Measurements from ENCODE around the gene FOXP1.

DNA sequence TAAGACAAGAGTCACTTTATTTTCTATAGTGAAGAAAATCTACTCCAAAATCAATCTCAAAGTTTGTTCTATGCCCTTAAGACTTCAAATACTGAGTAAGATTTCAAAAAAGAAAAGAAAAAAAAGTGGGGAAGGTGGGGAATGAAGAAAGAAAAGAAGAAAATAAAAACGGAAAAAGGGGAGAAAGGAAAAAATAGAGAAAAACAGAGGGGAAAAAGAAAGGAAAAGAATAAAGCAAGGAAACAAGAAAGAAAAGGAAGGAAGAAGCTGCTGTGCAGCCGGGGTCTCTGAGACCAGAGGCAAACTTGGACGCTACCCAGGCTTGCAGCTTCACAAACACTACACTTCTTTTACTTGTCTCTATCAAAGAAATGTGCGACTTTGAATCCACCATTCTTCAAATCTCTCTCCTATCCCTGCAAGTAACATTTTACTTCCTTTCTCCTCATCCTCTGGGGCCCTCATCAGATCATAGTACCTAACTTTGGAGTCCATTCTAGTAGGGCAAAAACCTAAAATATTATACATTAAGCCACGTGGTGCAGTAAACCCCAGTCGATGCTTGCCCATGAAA is 279.8 kb downstream of the FOXP1 start:
- TF ChIP-seq POLR2AphosphoS5 (IDR thresholded peaks at IDR 0.05; ENCODE audit: low read depth, low read length) (no peak), TAF1 (IDR thresholded peaks at IDR 0.05; ENCODE audit: borderline replicate concordance, low read depth, low read length) (no peak)

Measured in GM12892 (cell line).